A673 (cell line): ENCODE measurements around the gene HEMK1.

Experiments used
- CTCF ChIP-seq: fragments of 300-800, 200-600 bp; sonication (generic); conservative IDR thresholded peaks from 2 replicates; pipeline ENCODE4 v1.5.1; 2017; ENCODE audit warnings: low read depth, mild to moderate bottlenecking, antibody characterized with exemption, low read length, moderate library complexity, mixed read lengths
- EZH2 ChIP-seq: fragments of 200-600 bp; sonication (generic); IDR thresholded peaks from 2 replicates; pipeline ENCODE4 v1.6.1; 2017; ENCODE audit warnings: borderline replicate concordance, low read depth, mild to moderate bottlenecking, mixed read lengths, antibody characterized with exemption, low read length; ENCODE audit not compliant: poor library complexity, severe bottlenecking

GRCh38 chr3:50633230-50633790, 64.0 kb downstream of the HEMK1 start:
- TF ChIP-seq EZH2 (no peak), CTCF (no peak)
